Measurements from ENCODE around the gene ADAMTSL1.

The ADAMTSL1 gene

DNA sequence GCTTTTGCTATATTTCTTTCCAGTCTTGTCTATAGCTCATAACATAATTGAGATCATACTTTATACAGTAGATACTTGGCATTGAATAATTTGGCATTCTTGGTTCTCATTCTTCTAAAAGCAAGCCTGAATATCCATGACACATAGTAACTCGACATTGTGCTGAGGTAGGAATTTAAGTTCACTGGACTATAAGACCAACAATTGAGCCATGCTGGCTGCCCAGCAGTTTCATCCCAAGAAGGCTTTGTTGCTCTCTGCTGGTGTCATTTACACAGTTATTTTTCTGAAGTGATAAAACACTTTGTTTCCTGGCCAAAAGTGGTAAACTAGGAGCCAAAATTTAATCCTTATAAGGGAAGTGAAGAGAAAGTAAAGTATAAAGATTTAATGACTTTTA, 192.0 kb downstream of the ADAMTSL1 start:
- peak; percentile 70 for DNase-seq (ENCODE audit: low read depth)
- H3K4me3 ChIP-seq (ENCODE audit: low read length), result no peak overlapping the region
- TF ChIP-seq, protein P1, sequence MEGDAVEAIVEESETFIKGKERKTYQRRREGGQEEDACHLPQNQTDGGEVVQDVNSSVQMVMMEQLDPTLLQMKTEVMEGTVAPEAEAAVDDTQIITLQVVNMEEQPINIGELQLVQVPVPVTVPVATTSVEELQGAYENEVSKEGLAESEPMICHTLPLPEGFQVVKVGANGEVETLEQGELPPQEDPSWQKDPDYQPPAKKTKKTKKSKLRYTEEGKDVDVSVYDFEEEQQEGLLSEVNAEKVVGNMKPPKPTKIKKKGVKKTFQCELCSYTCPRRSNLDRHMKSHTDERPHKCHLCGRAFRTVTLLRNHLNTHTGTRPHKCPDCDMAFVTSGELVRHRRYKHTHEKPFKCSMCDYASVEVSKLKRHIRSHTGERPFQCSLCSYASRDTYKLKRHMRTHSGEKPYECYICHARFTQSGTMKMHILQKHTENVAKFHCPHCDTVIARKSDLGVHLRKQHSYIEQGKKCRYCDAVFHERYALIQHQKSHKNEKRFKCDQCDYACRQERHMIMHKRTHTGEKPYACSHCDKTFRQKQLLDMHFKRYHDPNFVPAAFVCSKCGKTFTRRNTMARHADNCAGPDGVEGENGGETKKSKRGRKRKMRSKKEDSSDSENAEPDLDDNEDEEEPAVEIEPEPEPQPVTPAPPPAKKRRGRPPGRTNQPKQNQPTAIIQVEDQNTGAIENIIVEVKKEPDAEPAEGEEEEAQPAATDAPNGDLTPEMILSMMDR (conservative IDR thresholded peaks at IDR 0.05; ENCODE audit: low read depth, low read length), result no peak

DNA sequence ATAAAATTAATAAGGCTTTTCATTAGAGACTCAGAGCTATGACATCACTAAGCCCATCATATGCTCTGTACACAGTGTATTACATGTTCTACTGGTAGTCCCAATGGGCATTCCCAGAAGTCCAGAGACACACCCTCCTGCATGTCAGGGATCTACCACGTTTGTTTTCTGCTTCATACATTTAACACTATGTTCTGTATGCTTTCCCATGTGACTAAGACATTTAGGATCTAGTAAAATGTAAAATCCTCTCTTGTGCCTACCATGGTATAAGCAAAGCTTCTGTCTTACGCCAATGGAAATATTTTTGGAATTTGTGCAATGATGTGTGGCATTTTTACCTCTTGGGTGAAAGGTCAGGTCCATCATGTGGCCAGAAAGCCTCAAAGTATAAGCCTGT, 192.4 kb downstream of the ADAMTSL1 start:
- DNase-seq (ENCODE audit: low read depth), result peak; percentile 95
- TF ChIP-seq, protein P1 (conservative IDR thresholded peaks at IDR 0.05; ENCODE audit: low read depth, low read length), result no peak
- H3K4me3 ChIP-seq (ENCODE audit: low read length), result no peak overlapping the region

DNA sequence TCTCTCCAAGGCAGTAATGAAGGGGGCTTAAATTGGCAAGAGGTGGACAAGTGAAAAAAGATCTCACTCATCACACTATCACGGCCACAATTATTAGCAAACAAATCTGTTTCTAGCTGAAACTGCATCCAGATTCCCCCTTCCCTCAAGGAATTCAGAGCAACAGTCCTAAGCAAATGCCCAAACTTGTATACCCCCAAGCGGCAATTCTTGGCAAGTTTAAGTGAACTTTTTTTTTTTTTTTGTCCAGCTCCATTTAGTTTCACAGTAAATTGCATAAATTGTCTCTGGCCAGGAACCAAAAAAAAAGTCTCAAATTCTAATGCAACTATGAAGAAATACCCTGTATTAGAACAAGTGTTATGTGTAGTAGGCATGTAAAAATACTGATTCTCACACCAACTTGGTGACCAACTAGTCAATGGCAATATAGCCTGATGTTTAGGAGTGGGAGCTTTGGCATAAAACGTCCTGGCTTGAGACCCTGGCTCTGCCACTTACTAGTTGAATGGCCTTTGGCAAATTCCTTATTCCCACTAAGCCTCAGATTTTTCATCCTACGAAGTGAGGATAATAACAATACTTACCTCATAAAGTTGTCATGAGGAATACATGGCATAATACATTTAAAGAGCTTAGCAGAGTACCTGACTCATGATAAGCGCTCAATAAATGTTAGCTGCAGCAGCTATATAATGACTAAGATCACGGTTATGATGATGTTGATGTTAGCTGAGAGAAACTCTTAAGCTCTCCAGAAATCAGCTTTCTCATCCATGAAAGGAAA, 193.2 kb downstream of the ADAMTSL1 start:
- TF ChIP-seq, protein P1 (conservative IDR thresholded peaks at IDR 0.05; ENCODE audit: low read depth, low read length), result no peak
- no peak overlapping the region for H3K4me3 ChIP-seq (ENCODE audit: low read length)
- DNase-seq (ENCODE audit: low read depth), result peak; percentile 90

DNA sequence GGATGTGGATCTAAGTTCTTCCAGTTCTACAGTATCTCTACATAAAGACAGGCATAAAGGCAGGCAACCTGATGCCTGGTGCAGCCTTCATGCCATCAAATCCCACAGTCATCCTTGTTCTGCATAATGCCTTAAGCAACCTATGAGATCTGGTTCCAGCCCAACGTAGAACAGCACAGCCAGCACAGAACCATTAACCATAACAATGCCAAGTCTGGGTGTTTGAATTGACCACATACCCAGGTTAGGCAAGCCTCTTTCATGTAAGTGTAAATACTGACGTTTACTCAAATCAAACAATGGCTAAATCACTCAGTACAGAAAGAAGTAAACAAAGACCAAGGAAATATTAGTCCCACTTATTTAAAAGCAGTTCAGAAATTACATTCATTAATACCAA, 195.0 kb downstream of the ADAMTSL1 start:
- TF ChIP-seq, protein P1 (conservative IDR thresholded peaks at IDR 0.05; ENCODE audit: low read depth, low read length), result no peak
- no peak for DNase-seq (ENCODE audit: low read depth)

DNA sequence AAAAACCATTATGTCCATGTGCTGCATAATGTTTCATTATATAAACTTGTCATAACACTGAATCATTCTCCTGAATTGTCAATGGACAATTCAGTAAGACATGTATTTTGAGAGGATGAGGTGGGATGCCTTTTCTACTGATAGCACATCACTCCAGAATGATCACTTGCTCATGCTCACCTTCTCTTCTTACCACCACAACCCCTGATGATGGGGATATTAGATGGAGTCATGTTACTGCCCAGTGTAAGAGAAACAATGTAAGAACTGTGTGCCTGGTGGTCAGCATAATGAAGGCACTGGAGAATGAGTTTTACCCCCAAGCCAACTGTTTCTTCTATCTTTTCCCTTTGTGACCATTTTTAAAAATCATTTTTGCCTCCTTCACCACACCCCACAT, 198.8 kb downstream of the ADAMTSL1 start:
- DNase-seq (ENCODE audit: low read depth), result no peak
- TF ChIP-seq, protein P1 (conservative IDR thresholded peaks at IDR 0.05; ENCODE audit: low read depth, low read length), result no peak
- no peak overlapping the region for H3K4me3 ChIP-seq (ENCODE audit: low read length)

More for the DNA sequence above, 195.0 kb downstream of the ADAMTSL1 start:
- no peak overlapping the region for H3K4me3 ChIP-seq (ENCODE audit: low read length)

DNA sequence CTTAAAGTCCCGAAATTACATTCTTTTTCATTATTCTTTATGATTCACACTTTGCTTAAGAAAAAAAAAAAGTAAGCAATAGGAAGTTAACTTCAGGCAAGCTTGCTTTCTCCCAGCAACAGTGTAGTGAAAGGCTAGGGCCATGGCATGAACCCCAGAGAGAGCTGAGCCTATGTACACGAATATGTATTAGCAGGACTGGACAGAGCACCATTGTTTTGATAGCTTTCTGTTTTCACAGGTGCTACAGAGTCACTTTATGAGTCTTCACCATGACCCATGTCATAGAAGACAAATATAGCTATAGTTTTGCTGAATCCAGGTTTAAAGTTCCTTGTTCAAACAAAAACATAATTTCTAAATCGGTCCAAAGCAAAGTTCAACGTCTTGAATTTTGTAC, 199.2 kb downstream of the ADAMTSL1 start:
- TF ChIP-seq, protein P1 (conservative IDR thresholded peaks at IDR 0.05; ENCODE audit: low read depth, low read length), result no peak
- no peak for DNase-seq (ENCODE audit: low read depth)
- H3K4me3 ChIP-seq (ENCODE audit: low read length), result no peak overlapping the region

DNA sequence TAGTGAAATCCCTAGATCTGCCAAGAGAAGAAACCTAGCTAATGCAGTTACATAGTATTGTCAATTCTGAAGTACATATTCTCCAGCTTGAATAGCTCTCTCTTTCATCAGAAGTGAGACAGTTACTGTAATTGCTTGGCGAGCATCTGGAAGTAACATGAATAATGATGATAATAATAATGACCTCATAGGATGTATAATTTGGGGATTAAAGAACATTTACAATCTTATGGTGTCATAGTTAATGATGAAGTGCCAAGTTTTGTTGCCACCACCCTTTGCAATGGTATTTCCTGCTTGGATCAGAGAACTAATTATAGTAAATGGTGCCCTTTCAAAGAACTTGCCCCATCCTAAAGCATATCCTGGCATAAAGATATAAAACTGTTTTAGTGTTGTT, 201.4 kb downstream of the ADAMTSL1 start:
- DNase-seq (ENCODE audit: low read depth), result no peak
- TF ChIP-seq, protein P1 (conservative IDR thresholded peaks at IDR 0.05; ENCODE audit: low read depth, low read length), result no peak
- H3K4me3 ChIP-seq (ENCODE audit: low read length), result no peak overlapping the region
